Measurements from ENCODE around the gene OR10V1.

The OR10V1 gene

GRCh38 chr11:59668950-59669610 is 44.6 kb downstream of the OR10V1 start, which contains the start of gene PATL1:
Gene PATL1, minus strand, starts transcription at chr11:59669037. Its CDS starts 142 bp downstream, at chr11:59668895.
- TF ChIP-seq CTCF (IDR thresholded peaks at IDR 0.05; ENCODE audit: low read depth, low read length, missing control alignments) = no peak
- DNase-seq (ENCODE audit: extremely low read depth, low read depth) = peak; percentile 93
- H3K4me3 ChIP-seq (replicated peaks; ENCODE audit: low read depth, low read length) = peak within 1 kb of the TSS; percentile 81

GRCh38 chr11:59668188-59668949 is 45.3 kb downstream of the OR10V1 start:
- no peak for TF ChIP-seq CTCF (IDR thresholded peaks at IDR 0.05; ENCODE audit: low read depth, low read length, missing control alignments)
- H3K4me3 ChIP-seq (replicated peaks; ENCODE audit: low read depth, low read length) = peak overlapping the region; percentile 81
- DNase-seq (ENCODE audit: extremely low read depth, low read depth) = no peak

DNA sequence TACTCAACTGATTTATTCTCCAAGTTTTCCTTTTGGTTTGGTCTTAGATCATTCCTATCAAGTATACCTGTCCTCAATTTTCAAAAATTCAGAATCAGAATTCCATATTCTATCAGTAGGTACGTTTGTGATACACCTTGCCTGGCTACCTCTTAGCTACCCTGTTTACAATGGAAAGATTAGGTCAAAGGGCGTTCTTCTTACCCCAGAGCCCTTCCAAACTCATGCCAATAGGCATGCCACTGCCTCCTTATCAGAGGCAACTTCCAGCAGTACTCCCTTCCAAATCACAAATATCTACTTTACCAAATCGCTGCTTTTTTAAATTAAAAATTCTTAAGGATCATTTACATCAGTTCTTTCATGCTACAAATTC is 45.8 kb downstream of the OR10V1 start:
- DNase-seq (ENCODE audit: extremely low read depth, low read depth) = no peak
- H3K4me3 ChIP-seq (replicated peaks; ENCODE audit: low read depth, low read length) = peak overlapping the region; percentile 81
- no peak for TF ChIP-seq CTCF (IDR thresholded peaks at IDR 0.05; ENCODE audit: low read depth, low read length, missing control alignments)

GRCh38 chr11:59666969-59667368 is 46.7 kb downstream of the OR10V1 start:
- H3K4me3 ChIP-seq (replicated peaks; ENCODE audit: low read depth, low read length) = no peak overlapping the region; the same call in 1 of the 2 replicates
- TF ChIP-seq CTCF (IDR thresholded peaks at IDR 0.05; ENCODE audit: low read depth, low read length, missing control alignments) = no peak
- no peak for DNase-seq (ENCODE audit: extremely low read depth, low read depth)
